ENCODE measurements around the gene GPD1L.

DNA sequence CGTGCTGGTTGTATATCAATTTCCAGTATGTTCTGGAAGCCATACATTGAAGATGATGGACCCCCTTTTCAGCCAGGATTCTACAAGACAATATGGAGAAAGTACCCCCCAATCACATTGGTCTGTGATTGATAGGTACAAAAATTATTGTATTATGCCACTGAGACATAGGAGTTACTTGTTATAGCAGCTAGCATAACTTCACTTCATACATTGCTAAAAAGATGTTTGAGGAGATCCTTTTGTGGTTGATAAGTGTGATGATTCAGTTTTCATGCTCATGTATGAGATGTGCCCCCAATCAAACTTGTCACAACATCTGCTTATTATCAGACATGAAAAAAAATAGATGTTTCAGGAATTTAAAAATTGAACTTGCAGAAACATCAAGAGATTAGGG lies 66.0 kb downstream of the GPD1L start:
- TF ChIP-seq, protein P1, sequence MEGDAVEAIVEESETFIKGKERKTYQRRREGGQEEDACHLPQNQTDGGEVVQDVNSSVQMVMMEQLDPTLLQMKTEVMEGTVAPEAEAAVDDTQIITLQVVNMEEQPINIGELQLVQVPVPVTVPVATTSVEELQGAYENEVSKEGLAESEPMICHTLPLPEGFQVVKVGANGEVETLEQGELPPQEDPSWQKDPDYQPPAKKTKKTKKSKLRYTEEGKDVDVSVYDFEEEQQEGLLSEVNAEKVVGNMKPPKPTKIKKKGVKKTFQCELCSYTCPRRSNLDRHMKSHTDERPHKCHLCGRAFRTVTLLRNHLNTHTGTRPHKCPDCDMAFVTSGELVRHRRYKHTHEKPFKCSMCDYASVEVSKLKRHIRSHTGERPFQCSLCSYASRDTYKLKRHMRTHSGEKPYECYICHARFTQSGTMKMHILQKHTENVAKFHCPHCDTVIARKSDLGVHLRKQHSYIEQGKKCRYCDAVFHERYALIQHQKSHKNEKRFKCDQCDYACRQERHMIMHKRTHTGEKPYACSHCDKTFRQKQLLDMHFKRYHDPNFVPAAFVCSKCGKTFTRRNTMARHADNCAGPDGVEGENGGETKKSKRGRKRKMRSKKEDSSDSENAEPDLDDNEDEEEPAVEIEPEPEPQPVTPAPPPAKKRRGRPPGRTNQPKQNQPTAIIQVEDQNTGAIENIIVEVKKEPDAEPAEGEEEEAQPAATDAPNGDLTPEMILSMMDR (IDR thresholded peaks at IDR 0.05), result no peak
- no peak for TF ChIP-seq POLR2A (IDR thresholded peaks at IDR 0.05)

Data from heart left ventricle (tissue), 13 donors.